Measurements from ENCODE around the gene NCOA5.

GRCh38 chr20:46128310-46129151 lies 38.8 kb upstream of the NCOA5 start:
- TF ChIP-seq CTCF (IDR thresholded peaks at IDR 0.05 in 8 of 11, conservative IDR thresholded peaks at IDR 0.05 in 3 of 11) (peak in 8 of 11 experiments; percentile 25 to 64 (median 38)), POLR2AphosphoS5 (IDR thresholded peaks at IDR 0.05) (peak in 2 of 3 donors; percentile 37 to 62), POLR2A (IDR thresholded peaks at IDR 0.05) (no peak)
